Activated CD4-positive, alpha-beta T cell treated with anti-CD3 and anti-CD28 coated beads for 1 hour (primary cell): ENCODE results near the gene TMSB4X.
"Not testable (repeated sequence)": the region's sequence is repeated elsewhere in the genome, so short reads cannot be mapped to it uniquely, and the experiment has no call there.

Experiments used
- DNase-seq: peaks from one replicate; pipeline ENCODE4 v3.0.0-alpha.2; 2020

Gene TMSB4X

GRCh38 chrX:12976819-12977732, 2.2 kb downstream of the TMSB4X start:
- not testable (repeated sequence) for DNase-seq

- DNase-seq: no peak
Observed at GRCh38 chrX:12977761-12978204, 2.9 kb downstream of the TMSB4X start.

- DNase-seq: peak; percentile 62
Observed at GRCh38 chrX:12978205-12979025, 3.5 kb downstream of the TMSB4X start.

- DNase-seq: no peak
Observed at GRCh38 chrX:12979026-12979607, 4.2 kb downstream of the TMSB4X start.

GRCh38 chrX:12979616-12980015, 4.7 kb downstream of the TMSB4X start:
- DNase-seq: no peak

- not testable (repeated sequence) for DNase-seq
Observed at GRCh38 chrX:12980039-12980438, 5.1 kb downstream of the TMSB4X start.

- no peak for DNase-seq
Observed at GRCh38 chrX:12981880-12982279, 7.0 kb downstream of the TMSB4X start.

- DNase-seq: no peak
Observed at GRCh38 chrX:12984603-12985319, 9.9 kb downstream of the TMSB4X start.

GRCh38 chrX:12985331-12985730, 10.4 kb downstream of the TMSB4X start:
- no peak for DNase-seq

- DNase-seq: no peak
Observed at GRCh38 chrX:12986164-12986779, 11.4 kb downstream of the TMSB4X start.

GRCh38 chrX:12986886-12987285, 12.0 kb downstream of the TMSB4X start:
- no peak for DNase-seq

DNA sequence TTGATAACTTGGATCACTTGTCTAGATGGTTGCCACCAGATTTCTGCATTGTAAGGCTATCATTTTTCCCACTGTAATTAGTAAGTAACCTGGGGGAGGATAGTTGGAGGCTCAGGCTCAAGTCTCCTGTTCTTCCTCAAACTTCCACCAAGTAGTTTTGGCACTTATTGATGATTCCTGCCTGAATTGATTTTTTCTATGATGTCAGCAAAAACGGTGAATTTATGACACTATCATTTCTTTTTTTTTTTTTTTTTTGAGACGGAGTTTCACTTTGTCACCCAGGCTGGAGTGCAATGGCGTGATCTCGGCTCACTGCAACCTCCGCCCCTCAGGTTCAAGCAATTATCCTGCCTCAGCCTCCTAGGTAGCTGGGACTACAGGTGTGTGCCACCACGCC, 12.4 kb downstream of the TMSB4X start:
- DNase-seq: no peak

DNA sequence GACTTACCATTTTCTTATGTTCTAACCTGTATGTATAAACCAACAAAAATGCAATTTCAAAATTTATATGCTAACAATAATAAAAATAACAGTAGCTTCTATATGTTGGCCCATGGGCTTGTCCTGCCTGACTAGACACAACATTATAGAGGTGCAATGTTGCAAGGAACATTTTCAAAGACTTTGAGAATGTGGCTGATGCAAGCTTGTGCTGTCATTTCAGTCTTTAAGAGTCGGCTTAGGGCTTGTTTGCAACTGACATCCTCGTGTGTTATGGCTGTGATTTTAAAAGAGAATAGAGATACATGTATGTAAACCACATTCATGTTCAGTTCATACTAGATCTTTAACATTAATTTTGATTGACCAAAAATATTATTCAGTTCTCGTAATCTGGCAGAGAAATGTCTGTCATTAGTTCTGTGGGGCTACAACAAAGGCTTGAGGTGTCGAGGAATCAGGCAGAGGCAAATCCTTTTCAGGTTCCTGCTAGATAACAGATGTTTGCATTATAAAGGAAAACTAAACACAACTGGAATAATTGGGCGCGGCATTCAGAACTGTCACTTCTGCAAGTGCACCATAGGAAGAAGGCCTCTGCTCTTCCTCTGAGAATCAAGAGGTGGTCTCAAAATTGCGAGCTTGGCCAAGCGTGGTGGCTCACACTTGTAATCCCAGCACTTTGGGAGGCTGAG, 13.1 kb downstream of the TMSB4X start:
- no peak for DNase-seq

- no peak for DNase-seq
Observed at GRCh38 chrX:12988797-12989196, 13.9 kb downstream of the TMSB4X start.

DNA sequence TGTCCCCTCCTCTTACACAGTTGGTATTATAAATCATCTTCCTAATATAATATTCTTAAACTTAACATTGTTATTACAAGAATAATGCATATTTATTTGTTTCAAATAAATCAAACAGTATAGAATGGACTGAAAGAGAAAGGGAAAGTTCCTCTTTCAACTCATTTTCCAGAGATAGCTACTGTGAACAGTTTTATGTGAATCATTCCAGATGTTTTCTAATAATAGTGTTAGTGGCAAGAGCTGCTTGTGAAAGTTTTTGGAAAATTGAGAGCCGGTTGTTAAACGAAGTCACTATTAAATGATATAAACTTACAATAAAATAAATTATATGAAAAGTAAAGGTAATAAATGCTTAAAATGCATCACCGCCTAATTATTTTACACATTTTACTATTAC, 14.6 kb downstream of the TMSB4X start:
- DNase-seq: no peak

GRCh38 chrX:12991575-12991974, 16.7 kb downstream of the TMSB4X start:
- DNase-seq: no peak

- no peak for DNase-seq
Observed at GRCh38 chrX:12992544-12993118, 17.7 kb downstream of the TMSB4X start.

DNA sequence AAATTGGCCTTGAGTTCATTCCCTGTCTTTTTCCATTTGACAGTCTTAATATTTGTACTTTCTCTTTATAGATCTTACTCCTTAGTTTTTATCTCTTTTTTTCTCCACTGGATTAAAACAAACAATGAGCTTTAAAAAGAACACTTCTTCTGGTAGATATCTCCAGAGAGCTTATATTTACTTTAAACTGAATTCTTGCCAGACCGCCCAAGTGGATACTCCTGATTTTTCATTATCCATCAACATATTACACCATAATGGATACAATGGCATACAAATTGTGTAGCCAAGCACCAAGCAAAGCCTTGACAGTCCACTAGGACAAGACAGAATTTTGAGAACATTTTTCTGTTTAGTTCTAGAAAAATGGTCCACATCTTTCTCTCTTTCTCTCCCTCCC, 18.9 kb downstream of the TMSB4X start:
- no peak for DNase-seq

DNA sequence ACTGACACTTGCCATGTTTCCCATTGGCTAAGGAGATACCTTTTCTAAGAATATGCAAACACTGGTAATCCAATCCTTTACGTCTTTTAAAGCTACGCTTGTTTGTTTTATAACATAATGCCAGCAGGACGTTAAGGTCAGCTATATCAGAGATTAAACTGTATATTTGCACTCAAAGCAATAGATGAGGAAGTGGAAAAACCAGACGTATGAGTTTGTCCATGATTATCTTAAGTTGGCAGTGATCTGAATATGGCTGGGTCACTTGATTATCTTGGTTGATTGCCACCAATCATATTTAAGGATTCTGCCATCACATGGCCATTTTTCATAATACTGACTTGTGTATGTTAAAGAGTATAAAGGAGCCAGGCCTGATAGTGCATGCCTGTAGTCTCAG, 19.4 kb downstream of the TMSB4X start:
- DNase-seq: no peak

DNA sequence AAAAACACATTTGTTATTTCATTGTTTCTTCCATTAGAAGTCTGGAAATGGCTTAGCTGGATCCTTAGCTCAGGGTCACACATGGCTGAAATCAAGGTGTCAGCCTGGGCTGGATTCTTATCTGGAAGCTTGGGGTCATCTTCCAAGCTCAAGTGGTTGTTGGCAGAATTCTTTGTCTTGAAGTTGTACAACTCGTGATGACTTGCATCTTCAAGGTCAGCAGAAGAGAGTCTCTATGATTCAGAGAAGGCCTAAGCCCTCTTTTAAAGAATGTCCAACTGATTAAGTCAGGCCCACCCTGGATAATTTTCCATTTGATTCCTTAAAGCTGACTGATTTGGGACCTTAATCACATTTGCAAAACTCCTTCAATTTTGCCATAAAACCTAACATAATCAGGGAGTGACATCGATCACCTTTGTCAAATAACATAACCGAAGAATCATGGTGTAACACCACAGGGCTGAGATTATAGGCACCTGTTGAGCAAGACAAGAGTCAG, 22.1 kb downstream of the TMSB4X start:
- DNase-seq: no peak
